PC-9 (cell line): ENCODE measurements around the gene LDHAL6A. TPM values are rescaled to one million over a fixed set of nuclear protein-coding genes. Genes with fewer than 3 reads are reported as not detected.
A peak's percentile ranks its signal among the peaks of the same experiment; 100 is the strongest.

Experiments used
- BruUV-seq: library from RNA; stranded (reverse); fragments of 400-500 nt; replicated peaks from 2 replicates; lab custom pipeline; 2021; lab: Mats Ljungman, UMichigan
- CTCF ChIA-PET: fragments of 300-600 bp; sonication (Branson Sonifier 250); formaldehyde crosslinking; loops from one replicate; lab custom pipeline; 2022; ENCODE audit warnings: antibody characterized with exemption; lab: Charles Lee
- POLR2A ChIA-PET: fragments of 300-600 bp; sonication (Branson Sonifier 250); formaldehyde crosslinking; loops from one replicate; lab custom pipeline; 2022; ENCODE audit warnings: antibody characterized with exemption; ENCODE audit not compliant: unreplicated experiment; lab: Charles Lee
- DNase-seq, 2 experiments: peaks; one replicate each; pipeline versions ENCODE4 v3.0.0 to v3.0.0-alpha.2; 2015 to 2022; ENCODE audit warnings: mixed read lengths in 1 of 2
- H2AFZ ChIP-seq: fragments of 200-600 bp; sonication (generic); 2 replicates; pipeline ENCODE4 v1.8.1; 2017; ENCODE audit warnings: antibody characterized with exemption
- H3F3A ChIP-seq: fragments of 200-600 bp; sonication (generic); 2 replicates; pipeline ENCODE4 v1.8.1; 2017; ENCODE audit warnings: antibody characterized with exemption, mild to moderate bottlenecking, low read depth; ENCODE audit not compliant: insufficient read depth
- H3K27ac ChIP-seq: fragments of 200-600 bp; sonication (generic); 2 replicates; pipeline ENCODE4 v1.6.1; 2016; ENCODE audit warnings: mixed run types
- H3K27me3 ChIP-seq: fragments of 200-600 bp; sonication (generic); 2 replicates; pipeline ENCODE4 v1.6.1; 2016; ENCODE audit warnings: low read depth, mixed run types; ENCODE audit not compliant: insufficient read depth
- H3K36me3 ChIP-seq: fragments of 200-600 bp; sonication (generic); 2 replicates; pipeline ENCODE4 v1.6.1; 2016; ENCODE audit warnings: low read depth, mixed run types
- H3K4me1 ChIP-seq: fragments of 200-600 bp; sonication (generic); replicated peaks from 2 replicates; pipeline ENCODE4 v1.6.1; 2016; ENCODE audit warnings: mixed run types; ENCODE audit not compliant: insufficient read depth
- H3K4me2 ChIP-seq: fragments of 200-600 bp; sonication (generic); 2 replicates; pipeline ENCODE4 v1.6.1; 2017; ENCODE audit warnings: mixed run types
- H3K4me3 ChIP-seq: fragments of 200-600 bp; sonication (generic); 2 replicates; pipeline ENCODE4 v1.6.1; 2016; ENCODE audit warnings: mixed run types
- H3K79me2 ChIP-seq: fragments of 200-600 bp; sonication (generic); 2 replicates; pipeline ENCODE4 v1.6.1; 2017; ENCODE audit warnings: low read depth, mixed run types
- H3K9me2 ChIP-seq: fragments of 200-600 bp; sonication (generic); 2 replicates; pipeline ENCODE4 v1.8.1; 2017; ENCODE audit warnings: mild to moderate bottlenecking; ENCODE audit not compliant: insufficient read depth
- H3K9me3 ChIP-seq: fragments of 200-600 bp; sonication (generic); 2 replicates; pipeline ENCODE4 v1.8.1; 2016; ENCODE audit warnings: low read depth; ENCODE audit not compliant: insufficient read depth
- H4K20me1 ChIP-seq: fragments of 200-600 bp; sonication (generic); 2 replicates; pipeline ENCODE4 v1.8.1; 2017; ENCODE audit not compliant: insufficient read depth
- EZH2 ChIP-seq: fragments of 200-600 bp; sonication (generic); IDR thresholded peaks from 2 replicates; pipeline ENCODE4 v1.8.0; 2017; ENCODE audit warnings: antibody characterized with exemption, low read depth
- intact Hi-C: fragments of 100-400 bp; cut with micrococcal nuclease; formaldehyde crosslinking; loops from one replicate; pipeline ENCODE4 v1.10.0; 2022; ENCODE audit not compliant: unreplicated experiment
- total RNA-seq: library from RNA; stranded (reverse); gene quantifications from 2 replicates; pipeline ENCODE4 v1.2.3, GENCODE V29; 2021
- TF ChIP-seq, protein P1 (sequence below): fragments of 200-600 bp; sonication (generic); conservative IDR thresholded peaks from 2 replicates; pipeline ENCODE4 v1.6.1; 2017; ENCODE audit warnings: mixed run types, antibody characterized with exemption, mild to moderate bottlenecking, moderate library complexity

The LDHAL6A gene
- total RNA-seq, 1 experiment from 2014 or later: not detected

DNA sequence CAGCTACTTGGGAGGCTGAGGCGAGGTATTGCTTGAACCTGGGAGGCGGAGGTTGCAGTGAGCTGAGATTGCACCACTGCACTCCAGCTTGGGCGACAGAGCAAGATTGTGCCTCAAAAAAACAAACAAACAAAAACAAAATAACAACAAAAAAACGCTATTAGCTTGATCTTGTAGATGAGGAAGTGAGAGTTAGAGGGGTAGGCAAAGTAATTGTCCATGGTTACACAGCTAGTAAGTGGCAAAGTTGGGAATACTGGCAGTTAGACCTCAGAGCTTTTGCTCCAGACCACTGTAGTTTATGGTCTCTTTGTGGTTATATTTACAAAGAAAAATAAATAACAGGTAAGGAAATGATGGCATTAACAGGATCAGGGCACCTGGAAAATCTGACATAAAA is 28.4 kb upstream of the LDHAL6A start:
- no peaks in the 10 kb centered on the region for H3K36me3 ChIP-seq
- POLR2A ChIA-PET: no interaction called here
- H3K9me2 ChIP-seq: no peaks in the 10 kb centered on the region
- TF ChIP-seq, protein P1, sequence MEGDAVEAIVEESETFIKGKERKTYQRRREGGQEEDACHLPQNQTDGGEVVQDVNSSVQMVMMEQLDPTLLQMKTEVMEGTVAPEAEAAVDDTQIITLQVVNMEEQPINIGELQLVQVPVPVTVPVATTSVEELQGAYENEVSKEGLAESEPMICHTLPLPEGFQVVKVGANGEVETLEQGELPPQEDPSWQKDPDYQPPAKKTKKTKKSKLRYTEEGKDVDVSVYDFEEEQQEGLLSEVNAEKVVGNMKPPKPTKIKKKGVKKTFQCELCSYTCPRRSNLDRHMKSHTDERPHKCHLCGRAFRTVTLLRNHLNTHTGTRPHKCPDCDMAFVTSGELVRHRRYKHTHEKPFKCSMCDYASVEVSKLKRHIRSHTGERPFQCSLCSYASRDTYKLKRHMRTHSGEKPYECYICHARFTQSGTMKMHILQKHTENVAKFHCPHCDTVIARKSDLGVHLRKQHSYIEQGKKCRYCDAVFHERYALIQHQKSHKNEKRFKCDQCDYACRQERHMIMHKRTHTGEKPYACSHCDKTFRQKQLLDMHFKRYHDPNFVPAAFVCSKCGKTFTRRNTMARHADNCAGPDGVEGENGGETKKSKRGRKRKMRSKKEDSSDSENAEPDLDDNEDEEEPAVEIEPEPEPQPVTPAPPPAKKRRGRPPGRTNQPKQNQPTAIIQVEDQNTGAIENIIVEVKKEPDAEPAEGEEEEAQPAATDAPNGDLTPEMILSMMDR: no peak
- TF ChIP-seq EZH2: no peak
- intact Hi-C loops: no loop called here
- H3F3A ChIP-seq: no peaks in the 10 kb centered on the region
- H3K4me3 ChIP-seq: no peak overlapping the region
- peaks cover 16% of the 10 kb centered on the region for H3K4me1 ChIP-seq
- H3K9me3 ChIP-seq: no peaks in the 10 kb centered on the region
- no TSS peak for BruUV-seq
- H3K27me3 ChIP-seq: no peaks in the 10 kb centered on the region
- no peaks in the 10 kb centered on the region for H4K20me1 ChIP-seq
- no peak overlapping the region for H3K4me2 ChIP-seq
- CTCF ChIA-PET: interaction anchor here (0.6 kb wide), 1 partner anchor 13 kb away, joined by 4 read pairs; no protein-coding TSS in a partner anchor
- DNase-seq: no peak
- no peak overlapping the region for H3K27ac ChIP-seq
- H2AFZ ChIP-seq: no peak overlapping the region
- no peaks in the 10 kb centered on the region for H3K79me2 ChIP-seq

DNA sequence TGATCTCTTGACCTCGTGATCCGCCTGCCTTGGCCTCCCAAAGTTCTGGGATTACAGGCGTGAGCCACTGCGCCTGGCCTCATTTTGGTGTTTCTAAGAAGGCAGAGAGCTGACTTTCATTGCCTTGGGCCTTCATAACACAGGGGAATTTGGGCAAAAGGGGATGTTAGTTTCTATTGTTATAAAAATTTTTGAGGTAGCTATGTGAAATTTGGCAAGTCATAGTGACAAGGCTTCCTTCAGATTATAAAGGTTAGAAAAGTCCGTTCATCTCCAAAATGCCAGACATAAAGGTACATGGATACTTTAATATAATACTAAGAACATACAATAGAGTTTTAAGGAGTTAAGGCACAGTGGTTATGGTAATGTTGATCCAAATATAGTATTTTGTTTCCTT is 26.3 kb upstream of the LDHAL6A start:
- POLR2A ChIA-PET: no interaction called here
- H3K79me2 ChIP-seq: no peaks in the 10 kb centered on the region
- no peaks in the 10 kb centered on the region for H3K27me3 ChIP-seq
- H3K36me3 ChIP-seq: no peaks in the 10 kb centered on the region
- peak overlapping the region; percentile 18; the same call in 1 of the 2 replicates for H3K27ac ChIP-seq
- no peak for TF ChIP-seq EZH2
- TF ChIP-seq, protein P1: no peak
- peaks cover 16% of the 10 kb centered on the region for H3K4me1 ChIP-seq
- no peak overlapping the region for H3K4me3 ChIP-seq
- no peak overlapping the region for H3K4me2 ChIP-seq
- no peaks in the 10 kb centered on the region for H3F3A ChIP-seq
- CTCF ChIA-PET: interaction anchor here (1.0 kb wide), 1 partner anchor 17 kb away, joined by 3 read pairs; the partner anchor contains the start of gene LDHC
- no peaks in the 10 kb centered on the region for H3K9me3 ChIP-seq
- intact Hi-C loops: no loop called here
- H4K20me1 ChIP-seq: no peaks in the 10 kb centered on the region
- no peak overlapping the region for H2AFZ ChIP-seq
- no peak for DNase-seq
- BruUV-seq: no TSS peak
- no peaks in the 10 kb centered on the region for H3K9me2 ChIP-seq

DNA sequence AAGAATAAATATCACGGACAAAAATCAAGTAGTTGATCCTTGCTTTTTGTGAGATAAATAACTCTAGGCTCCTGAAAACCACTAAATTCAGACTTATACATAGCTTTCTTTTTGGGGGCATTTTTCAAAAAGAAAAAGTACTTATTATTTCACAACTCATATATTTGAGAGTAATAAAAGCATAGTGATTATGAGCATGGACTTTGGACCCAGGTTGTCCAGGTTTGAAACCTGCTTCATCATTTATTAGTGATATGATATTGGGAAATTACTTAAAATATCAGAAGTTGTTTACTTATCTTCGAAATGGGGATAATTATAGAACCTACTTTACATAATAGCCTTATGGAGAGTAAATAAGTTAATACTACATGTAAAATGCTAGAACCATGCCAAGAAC is 17.0 kb upstream of the LDHAL6A start:
- intact Hi-C loops: no loop called here
- no peaks in the 10 kb centered on the region; the same call in 1 of the 2 replicates for H4K20me1 ChIP-seq
- TF ChIP-seq, protein P1: no peak
- no peak for TF ChIP-seq EZH2
- no peak overlapping the region for H3K4me2 ChIP-seq
- no peaks in the 10 kb centered on the region for H3K36me3 ChIP-seq
- H3K4me1 ChIP-seq: no peaks in the 10 kb centered on the region
- H3K9me2 ChIP-seq: 0 out of 2 replicates have a peak, but pooled peaks cover 3% of the 10 kb centered on the region
- H3K27ac ChIP-seq: no peak overlapping the region
- no peak overlapping the region for H2AFZ ChIP-seq
- CTCF ChIA-PET: no interaction called here
- H3K27me3 ChIP-seq: no peaks in the 10 kb centered on the region
- no peaks in the 10 kb centered on the region for H3K79me2 ChIP-seq
- DNase-seq: no peak
- no peak overlapping the region for H3K4me3 ChIP-seq
- BruUV-seq: no TSS peak
- POLR2A ChIA-PET: interaction anchor here (0.7 kb wide), 1 partner anchor 88 kb away, joined by 4 read pairs; the partner anchor contains the start of gene TSG101
- H3K9me3 ChIP-seq: no peaks in the 10 kb centered on the region; the same call in 1 of the 2 replicates
- H3F3A ChIP-seq: no peaks in the 10 kb centered on the region
